Neural cell (in vitro differentiated cells): ENCODE results near the gene MAPK8IP3. TPM values are rescaled to one million over a fixed set of nuclear protein-coding genes. Genes with fewer than 3 reads are reported as not detected.

ENCODE experiments used
- H2AFZ ChIP-seq: fragments of 200-600, 300-800 bp; sonication (generic), shearing (Covaris generic); 2 replicates; pipeline ENCODE4 v1.6.0; 2014; ENCODE audit warnings: low read depth, mild to moderate bottlenecking, antibody characterized with exemption, low read length, moderate library complexity
- H3F3A ChIP-seq: fragments of 200-600 bp; shearing (Covaris generic); 2 replicates; pipeline ENCODE4 v1.6.1; 2016; ENCODE audit warnings: mild to moderate bottlenecking, moderate library complexity, mixed read lengths, antibody characterized with exemption, low read length; ENCODE audit not compliant: insufficient read depth, poor library complexity, severe bottlenecking
- H3K27ac ChIP-seq: fragments of 200-600, 300-800 bp; sonication (generic), shearing (Covaris generic); 2 replicates; pipeline ENCODE4 v1.5.1; 2014; ENCODE audit warnings: mild to moderate bottlenecking, low read length, moderate library complexity
- H3K27me3 ChIP-seq: fragments of 300-800, 200-600 bp; sonication (generic), shearing (Covaris generic); 2 replicates; pipeline ENCODE4 v1.6.0; 2014; ENCODE audit warnings: mild to moderate bottlenecking, low read depth, low read length, moderate library complexity; ENCODE audit not compliant: insufficient read depth
- H3K36me3 ChIP-seq: fragments of 300-800, 200-600 bp; sonication (generic), shearing (Covaris generic); 2 replicates; pipeline ENCODE4 v1.5.1; 2014; ENCODE audit warnings: mild to moderate bottlenecking, antibody characterized with exemption, low read length, moderate library complexity; ENCODE audit not compliant: insufficient read depth
- H3K4me2 ChIP-seq: fragments of 300-800, 200-600 bp; sonication (generic), shearing (Covaris generic); 2 replicates; pipeline ENCODE4 v1.6.0; 2014; ENCODE audit warnings: mild to moderate bottlenecking, low read length
- H3K4me3 ChIP-seq: fragments of 300-800, 200-600 bp; sonication (generic), shearing (Covaris generic); 2 replicates; pipeline ENCODE4 v1.5.1; 2014; ENCODE audit warnings: mild to moderate bottlenecking, low read length, moderate library complexity
- H3K79me2 ChIP-seq: fragments of 200-600 bp; shearing (Covaris generic); replicated peaks from 2 replicates; pipeline ENCODE4 v1.6.0; 2014; ENCODE audit warnings: mild to moderate bottlenecking, low read length, moderate library complexity; ENCODE audit not compliant: insufficient read depth
- H3K9ac ChIP-seq: fragments of 300-800, 200-600 bp; sonication (generic), shearing (Covaris generic); 2 replicates; pipeline ENCODE4 v1.6.1; 2016; ENCODE audit warnings: mild to moderate bottlenecking, low read length, mixed read lengths
- H3K9me2 ChIP-seq: fragments of 200-600 bp; shearing (Covaris generic); 2 replicates; pipeline ENCODE4 v1.6.1; 2016; ENCODE audit warnings: mild to moderate bottlenecking, low read length, mixed read lengths; ENCODE audit not compliant: insufficient read depth
- H3K9me3 ChIP-seq: fragments of 200-600, 300-800 bp; sonication (generic), shearing (Covaris generic); 2 replicates; pipeline ENCODE4 v1.6.1; 2016; ENCODE audit warnings: mild to moderate bottlenecking, mixed run types, low read length, moderate library complexity, mixed read lengths
- H4K20me1 ChIP-seq: fragments of 200-600 bp; shearing (Covaris generic); 2 replicates; pipeline ENCODE4 v1.6.1; 2016; ENCODE audit warnings: mild to moderate bottlenecking, mixed run types; ENCODE audit not compliant: insufficient read depth
- EP300 ChIP-seq: fragments of 450-650 bp; conservative IDR thresholded peaks from 2 replicates; pipeline ENCODE4 v1.6.1; 2014; ENCODE audit warnings: antibody characterized with exemption, mild to moderate bottlenecking, moderate library complexity; ENCODE audit not compliant: poor library complexity, severe bottlenecking
- EZH2 ChIP-seq: fragments of 200-600, 300-800 bp; shearing (Covaris generic), sonication (generic); IDR thresholded peaks from 2 replicates; pipeline ENCODE4 v1.6.1; 2014; ENCODE audit warnings: antibody characterized with exemption, low read length, borderline replicate concordance, mild to moderate bottlenecking; ENCODE audit not compliant: insufficient read depth, poor library complexity, severe bottlenecking
- MXI1 ChIP-seq: fragments of 450-650 bp; conservative IDR thresholded peaks from 2 replicates; pipeline ENCODE4 v1.6.1; 2014; ENCODE audit warnings: antibody characterized with exemption, mild to moderate bottlenecking; ENCODE audit not compliant: poor library complexity, severe bottlenecking
- POLR2AphosphoS5 ChIP-seq: IDR thresholded peaks from 2 replicates; pipeline ENCODE4 v1.6.1; 2012
- RAD21 ChIP-seq: fragments of 450-650 bp; conservative IDR thresholded peaks from 2 replicates; pipeline ENCODE4 v1.6.1; 2014; ENCODE audit warnings: antibody characterized with exemption, mild to moderate bottlenecking, moderate library complexity
- REST ChIP-seq: IDR thresholded peaks from 2 replicates; pipeline ENCODE4 v1.6.1; 2012; ENCODE audit warnings: borderline replicate concordance
- SMC3 ChIP-seq: fragments of 450-650 bp; conservative IDR thresholded peaks from 2 replicates; pipeline ENCODE4 v1.6.1; 2014; ENCODE audit warnings: antibody characterized with exemption, mild to moderate bottlenecking, moderate library complexity; ENCODE audit not compliant: poor library complexity
- TAF1 ChIP-seq: IDR thresholded peaks from 2 replicates; pipeline ENCODE4 v1.6.1; 2012; ENCODE audit warnings: low read depth
- polyA plus RNA-seq: library from polyadenylated mRNA; depleted of rRNA; stranded (reverse); fragments of >200 nt; gene quantifications from 2 replicates; pipeline ENCODE4 v1.2.3, GENCODE V29; 2014
- TF ChIP-seq, protein P1 (sequence below): fragments of 450-650 bp; IDR thresholded peaks from 2 replicates; pipeline ENCODE4 v1.5.1; 2014; ENCODE audit warnings: antibody characterized with exemption, mild to moderate bottlenecking, moderate library complexity; ENCODE audit not compliant: poor library complexity, severe bottlenecking

Gene MAPK8IP3
- polyA plus RNA-seq, 1 donor from 2014 or later: 51.0 TPM

- no peaks in the 10 kb centered on the region for H3K9me3 ChIP-seq
- H2AFZ ChIP-seq: no peak overlapping the region
- no peak overlapping the region for H3K27ac ChIP-seq
- no peaks in the 10 kb centered on the region for H3K9me2 ChIP-seq
- no peak overlapping the region for H3K4me2 ChIP-seq
- H3K27me3 ChIP-seq: no peaks in the 10 kb centered on the region
- H3K79me2 ChIP-seq: no peaks in the 10 kb centered on the region
- H3K4me3 ChIP-seq: no peak overlapping the region
- no peaks in the 10 kb centered on the region for H3K36me3 ChIP-seq
- TF ChIP-seq RAD21 (no peak), POLR2AphosphoS5 (no peak), REST (no peak), EZH2 (no peak), SMC3 (no peak), EP300 (no peak), MXI1 (no peak), TAF1 (no peak)
- TF ChIP-seq, protein P1, sequence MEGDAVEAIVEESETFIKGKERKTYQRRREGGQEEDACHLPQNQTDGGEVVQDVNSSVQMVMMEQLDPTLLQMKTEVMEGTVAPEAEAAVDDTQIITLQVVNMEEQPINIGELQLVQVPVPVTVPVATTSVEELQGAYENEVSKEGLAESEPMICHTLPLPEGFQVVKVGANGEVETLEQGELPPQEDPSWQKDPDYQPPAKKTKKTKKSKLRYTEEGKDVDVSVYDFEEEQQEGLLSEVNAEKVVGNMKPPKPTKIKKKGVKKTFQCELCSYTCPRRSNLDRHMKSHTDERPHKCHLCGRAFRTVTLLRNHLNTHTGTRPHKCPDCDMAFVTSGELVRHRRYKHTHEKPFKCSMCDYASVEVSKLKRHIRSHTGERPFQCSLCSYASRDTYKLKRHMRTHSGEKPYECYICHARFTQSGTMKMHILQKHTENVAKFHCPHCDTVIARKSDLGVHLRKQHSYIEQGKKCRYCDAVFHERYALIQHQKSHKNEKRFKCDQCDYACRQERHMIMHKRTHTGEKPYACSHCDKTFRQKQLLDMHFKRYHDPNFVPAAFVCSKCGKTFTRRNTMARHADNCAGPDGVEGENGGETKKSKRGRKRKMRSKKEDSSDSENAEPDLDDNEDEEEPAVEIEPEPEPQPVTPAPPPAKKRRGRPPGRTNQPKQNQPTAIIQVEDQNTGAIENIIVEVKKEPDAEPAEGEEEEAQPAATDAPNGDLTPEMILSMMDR: no peak
- no peaks in the 10 kb centered on the region for H4K20me1 ChIP-seq
- no peaks in the 10 kb centered on the region for H3F3A ChIP-seq
- H3K9ac ChIP-seq: no peak overlapping the region
These were observed 61.4 kb downstream of the MAPK8IP3 start for GRCh38 chr16:1767116-1767994.

DNA sequence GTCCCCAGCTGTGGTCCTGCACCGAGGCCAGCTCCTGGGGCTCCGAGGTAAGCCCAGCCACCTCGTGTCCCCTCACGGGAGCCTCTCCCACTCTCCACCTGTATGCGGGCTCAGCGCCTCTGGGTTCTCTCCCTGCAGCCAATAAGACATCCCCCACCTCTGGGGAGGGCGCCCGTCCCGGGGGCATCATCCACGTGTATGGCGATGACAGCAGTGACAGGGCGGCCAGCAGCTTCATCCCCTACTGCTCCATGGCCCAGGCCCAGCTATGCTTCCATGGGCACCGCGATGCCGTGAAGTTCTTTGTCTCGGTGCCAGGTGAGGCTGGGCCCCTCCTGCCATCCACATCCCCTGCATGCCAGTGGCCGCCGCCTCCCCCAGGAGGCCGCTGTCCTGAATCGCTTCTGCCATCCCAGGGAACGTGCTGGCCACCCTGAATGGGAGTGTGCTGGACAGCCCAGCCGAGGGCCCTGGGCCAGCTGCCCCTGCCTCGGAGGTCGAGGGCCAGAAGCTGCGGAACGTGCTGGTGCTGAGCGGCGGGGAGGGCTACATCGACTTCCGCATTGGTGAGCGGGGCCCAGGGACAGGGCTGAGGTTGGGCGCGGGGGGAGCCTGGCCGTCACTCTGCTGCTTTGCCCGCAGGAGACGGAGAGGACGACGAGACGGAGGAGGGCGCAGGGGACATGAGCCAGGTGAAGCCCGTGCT, 62.2 kb downstream of the MAPK8IP3 start:
- no peak overlapping the region for H3K27ac ChIP-seq
- no peak overlapping the region for H3K4me2 ChIP-seq
- no peaks in the 10 kb centered on the region for H3K27me3 ChIP-seq
- H3K9ac ChIP-seq: no peak overlapping the region
- TF ChIP-seq EZH2: no peak
- TF ChIP-seq RAD21: no peak
- no peak for TF ChIP-seq POLR2AphosphoS5
- no peak for TF ChIP-seq EP300
- no peaks in the 10 kb centered on the region for H3F3A ChIP-seq
- no peaks in the 10 kb centered on the region for H3K9me2 ChIP-seq
- no peak overlapping the region for H3K4me3 ChIP-seq
- H3K9me3 ChIP-seq: no peaks in the 10 kb centered on the region
- no peaks in the 10 kb centered on the region for H4K20me1 ChIP-seq
- H2AFZ ChIP-seq: no peak overlapping the region
- no peaks in the 10 kb centered on the region for H3K36me3 ChIP-seq
- no peaks in the 10 kb centered on the region for H3K79me2 ChIP-seq
